Muscle of leg (tissue), 11 donors: ENCODE measurements around the gene UBASH3A. TPM values are rescaled to one million over a fixed set of nuclear protein-coding genes. Genes with fewer than 3 reads are reported as not detected.

Experiments used
- DNase-seq: peaks from one replicate; pipeline ENCODE4 v3.0.0; 2013
- H3K27ac ChIP-seq: one replicate; pipeline ENCODE4 v1.5.1; 2013; ENCODE audit warnings: mild to moderate bottlenecking, low read length, control low read depth
- H3K27me3 ChIP-seq: one replicate; pipeline ENCODE4 v1.6.1; 2013; ENCODE audit warnings: low read length; ENCODE audit not compliant: control insufficient read depth, insufficient read depth
- H3K36me3 ChIP-seq: one replicate; pipeline ENCODE4 v1.6.1; 2013; ENCODE audit warnings: low read length; ENCODE audit not compliant: control insufficient read depth, insufficient read depth
- H3K4me1 ChIP-seq: one replicate; pipeline ENCODE4 v1.6.1; 2013; ENCODE audit warnings: low read length; ENCODE audit not compliant: control insufficient read depth, insufficient read depth
- H3K4me3 ChIP-seq: one replicate; pipeline ENCODE4 v1.5.1; 2013; ENCODE audit warnings: low read length, control low read depth
- H3K9me3 ChIP-seq: replicated peaks from 2 replicates; pipeline ENCODE4 v1.6.1; 2013; ENCODE audit warnings: low read depth, low read length; ENCODE audit not compliant: control insufficient read depth
- WGBS: methylation state at CpG from one replicate; pipeline ENCODE4 v1.1.5; 2013; ENCODE audit warnings: missing lambda C conversion rate; ENCODE audit not compliant: insufficient coverage; 5-methylcytosine and 5-hydroxymethylcytosine counted together
- polyA plus RNA-seq, 8 donors: library from polyadenylated mRNA; unstranded; fragments of 120-200 nt; gene quantifications; one replicate each; pipeline versions ENCODE4 v1.2.1 to v1.2.3, GENCODE V29; 2013; ENCODE audit warnings: inconsistent platforms in 1 of 8, low replicate concordance in 1 of 8; ENCODE audit not compliant: insufficient read length in 8 of 8, insufficient read depth in 1 of 8
- total RNA-seq: library from RNA; stranded (reverse); fragments of 120-200 nt; gene quantifications from one replicate; pipeline ENCODE4 v1.2.4, GENCODE V29; 2013

The UBASH3A gene
- total and polyA plus RNA-seq, 9 donors, result 0.04 to 0.09 (median 0.08) TPM; not detected in 5

DNA sequence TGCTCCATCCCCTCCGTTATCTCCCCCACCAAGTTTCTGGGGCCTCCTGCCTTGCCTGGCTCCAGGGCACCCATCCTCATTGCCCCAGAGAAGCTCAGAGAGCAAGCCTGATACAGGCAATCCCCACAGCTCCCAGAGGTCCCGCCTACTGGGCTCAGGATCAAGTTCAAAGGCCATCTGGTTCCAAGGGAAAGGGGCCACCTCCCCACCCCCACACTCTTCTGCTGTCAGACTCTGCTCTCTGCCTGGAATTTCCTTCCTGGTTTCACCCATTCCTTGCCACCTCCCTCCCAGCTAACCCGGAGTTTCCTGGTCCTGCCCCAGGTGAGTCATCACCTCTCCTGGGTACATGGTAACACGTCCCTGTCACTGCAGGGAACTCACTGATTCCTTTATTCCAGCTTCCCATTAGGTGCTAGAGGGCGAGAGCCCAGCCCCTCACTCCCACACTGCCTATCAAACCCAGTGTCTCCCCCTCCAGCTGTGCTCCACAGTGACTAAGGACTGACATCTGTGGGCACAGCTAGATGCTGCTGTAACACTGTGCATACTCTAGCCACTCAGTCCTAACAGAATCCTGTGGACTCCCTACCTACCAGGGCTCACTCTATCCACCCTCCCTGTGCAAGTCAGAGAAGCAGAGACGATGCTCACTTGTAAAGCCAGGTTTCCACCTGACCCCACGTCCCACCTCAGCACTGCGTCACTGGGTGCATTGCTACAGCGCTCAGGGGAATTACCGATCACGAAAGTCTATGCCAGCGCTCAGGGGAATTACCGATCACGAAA lies 70.5 kb downstream of the UBASH3A start:
- Histone ChIP-seq H3K27ac (no peak overlapping the region), H3K4me1 (no peaks in the 10 kb centered on the region), H3K27me3 (no peaks in the 10 kb centered on the region), H3K36me3 (no peaks in the 10 kb centered on the region), H3K9me3 (no peaks in the 10 kb centered on the region), H3K4me3 (no peak overlapping the region)
- WGBS, result 47% methylated on average over 7 of the region's 14 CpGs
- no peak for DNase-seq

GRCh38 chr21:42475036-42475435 lies 71.3 kb downstream of the UBASH3A start:
- WGBS, result no CpG with 5 or more reads among the region's 7 CpGs
- no peak overlapping the region for H3K4me3 ChIP-seq

GRCh38 chr21:42475526-42476387 lies 72.1 kb downstream of the UBASH3A start:
- Histone ChIP-seq H3K27ac (no peak overlapping the region), H3K4me3 (no peak overlapping the region), H3K27me3 (no peaks in the 10 kb centered on the region), H3K36me3 (no peaks in the 10 kb centered on the region), H3K9me3 (no peaks in the 10 kb centered on the region), H3K4me1 (no peaks in the 10 kb centered on the region)
- WGBS, result 89% methylated on average over 13 of the region's 18 CpGs
- no peak for DNase-seq

More at GRCh38 chr21:42475036-42475435, 71.3 kb downstream of the UBASH3A start:
- Histone ChIP-seq H3K27ac (no peak overlapping the region), H3K9me3 (no peaks in the 10 kb centered on the region), H3K36me3 (no peaks in the 10 kb centered on the region), H3K4me1 (no peaks in the 10 kb centered on the region), H3K27me3 (no peaks in the 10 kb centered on the region)
- no peak for DNase-seq

GRCh38 chr21:42476388-42477331 lies 73.0 kb downstream of the UBASH3A start:
- Histone ChIP-seq H3K36me3 (no peaks in the 10 kb centered on the region), H3K27me3 (no peaks in the 10 kb centered on the region), H3K27ac (no peak overlapping the region), H3K4me1 (no peaks in the 10 kb centered on the region), H3K4me3 (no peak overlapping the region), H3K9me3 (no peaks in the 10 kb centered on the region)
- DNase-seq, result no peak
- 87% methylated on average over 10 of the region's 25 CpGs for WGBS

- no peaks in the 10 kb centered on the region for H3K36me3 ChIP-seq
- no peak for DNase-seq
- no peak overlapping the region for H3K4me3 ChIP-seq
- no peaks in the 10 kb centered on the region for H3K9me3 ChIP-seq
- H3K27me3 ChIP-seq, result no peaks in the 10 kb centered on the region
- H3K4me1 ChIP-seq, result no peaks in the 10 kb centered on the region
- H3K27ac ChIP-seq, result no peak overlapping the region
- WGBS, result 42% methylated on average over 4 of the region's 7 CpGs
These were observed 74.8 kb downstream of the UBASH3A start for GRCh38 chr21:42478504-42478903.

GRCh38 chr21:42479582-42479981 lies 75.9 kb downstream of the UBASH3A start:
- H3K9me3 ChIP-seq, result no peaks in the 10 kb centered on the region
- WGBS, result 90% methylated on average over 2 of the region's 5 CpGs

DNA sequence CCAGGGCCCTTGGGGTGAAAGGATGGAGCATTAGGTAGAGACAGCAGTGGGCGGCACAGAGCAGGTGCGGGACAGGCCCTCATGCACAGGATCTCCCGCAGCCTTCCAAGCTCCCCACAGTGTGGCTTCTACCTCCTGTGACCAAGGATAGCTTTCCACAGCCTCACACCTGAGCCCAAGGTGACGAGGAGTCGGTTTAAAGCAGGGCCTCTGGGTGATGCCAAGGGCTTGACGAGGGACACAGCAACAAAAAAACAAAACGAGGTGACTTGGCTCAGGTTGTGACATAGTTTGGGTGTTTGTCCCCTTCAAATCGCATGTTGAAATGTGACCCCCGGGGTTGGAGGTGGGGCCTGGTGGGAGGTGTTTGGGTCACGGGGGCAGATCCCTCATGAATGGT lies 77.0 kb downstream of the UBASH3A start:
- no peak overlapping the region for H3K4me3 ChIP-seq
- no peaks in the 10 kb centered on the region for H3K4me1 ChIP-seq
- H3K36me3 ChIP-seq, result no peaks in the 10 kb centered on the region
- no peak for DNase-seq
- no peaks in the 10 kb centered on the region for H3K9me3 ChIP-seq
- no peak overlapping the region for H3K27ac ChIP-seq
- no peaks in the 10 kb centered on the region for H3K27me3 ChIP-seq
- 88% methylated on average over 5 of the region's 10 CpGs for WGBS

More at GRCh38 chr21:42479582-42479981, 75.9 kb downstream of the UBASH3A start:
- no peaks in the 10 kb centered on the region for H3K27me3 ChIP-seq
- DNase-seq, result no peak
- no peak overlapping the region for H3K4me3 ChIP-seq
- no peaks in the 10 kb centered on the region for H3K4me1 ChIP-seq
- H3K36me3 ChIP-seq, result no peaks in the 10 kb centered on the region
- no peak overlapping the region for H3K27ac ChIP-seq

DNA sequence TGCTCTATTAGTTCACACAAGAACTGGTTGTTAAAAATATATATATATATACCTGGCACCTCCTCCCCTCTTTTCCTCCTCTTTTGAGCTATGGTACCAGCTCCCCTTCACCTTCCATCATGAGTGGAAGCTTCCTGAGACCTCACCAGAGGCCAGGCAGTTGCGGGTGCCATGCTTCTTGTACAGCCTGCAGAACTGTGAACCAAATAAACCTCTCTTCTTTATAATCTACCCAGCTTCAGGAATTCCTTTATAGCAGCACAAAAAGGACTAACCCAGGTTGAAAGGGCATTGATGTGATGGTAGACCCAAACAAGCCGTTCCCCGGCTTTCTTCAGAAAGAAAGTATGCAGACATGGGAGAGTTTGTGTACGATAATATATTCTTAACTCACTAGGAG lies 77.5 kb downstream of the UBASH3A start:
- Histone ChIP-seq H3K36me3 (no peaks in the 10 kb centered on the region), H3K27ac (no peak overlapping the region), H3K4me1 (no peaks in the 10 kb centered on the region), H3K4me3 (no peak overlapping the region), H3K27me3 (no peaks in the 10 kb centered on the region), H3K9me3 (no peaks in the 10 kb centered on the region)
- 83% methylated on average over 1 of the region's 4 CpGs for WGBS
- no peak for DNase-seq

DNA sequence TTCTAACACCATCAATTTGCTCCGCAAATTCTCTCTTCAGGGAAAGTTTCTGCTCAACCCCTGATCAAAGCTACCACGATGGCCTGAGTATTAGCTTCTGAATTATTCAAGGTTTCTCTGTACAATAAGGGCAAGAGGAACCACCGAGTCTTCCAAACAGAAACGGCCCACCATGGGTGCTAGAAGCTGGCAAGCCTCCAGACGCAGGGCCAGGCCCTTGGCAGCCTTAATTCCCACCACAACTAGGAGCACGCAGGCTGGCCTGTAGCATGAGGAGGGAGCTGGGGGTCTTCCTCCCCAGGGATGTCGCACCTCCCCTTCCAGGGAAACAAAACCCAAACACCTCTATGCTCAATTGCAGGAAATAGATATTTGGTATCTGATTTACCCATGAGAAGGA lies 81.3 kb downstream of the UBASH3A start:
- no peaks in the 10 kb centered on the region for H3K36me3 ChIP-seq
- H3K4me3 ChIP-seq, result no peak overlapping the region
- no peaks in the 10 kb centered on the region for H3K4me1 ChIP-seq
- H3K27me3 ChIP-seq, result no peaks in the 10 kb centered on the region
- DNase-seq, result no peak
- 69% methylated on average over 2 of the region's 7 CpGs for WGBS
- no peaks in the 10 kb centered on the region for H3K9me3 ChIP-seq
- H3K27ac ChIP-seq, result no peak overlapping the region
